Medulla oblongata (tissue), 1 donor: ENCODE measurements around the gene SNX10.
A peak's percentile ranks its signal among the peaks of the same experiment; 100 is the strongest.

Experiments
- DNase-seq: peaks from one replicate; pipeline ENCODE4 v3.0.0-alpha.2; 2015; ENCODE audit errors: extremely low spot score

The SNX10 gene

DNA sequence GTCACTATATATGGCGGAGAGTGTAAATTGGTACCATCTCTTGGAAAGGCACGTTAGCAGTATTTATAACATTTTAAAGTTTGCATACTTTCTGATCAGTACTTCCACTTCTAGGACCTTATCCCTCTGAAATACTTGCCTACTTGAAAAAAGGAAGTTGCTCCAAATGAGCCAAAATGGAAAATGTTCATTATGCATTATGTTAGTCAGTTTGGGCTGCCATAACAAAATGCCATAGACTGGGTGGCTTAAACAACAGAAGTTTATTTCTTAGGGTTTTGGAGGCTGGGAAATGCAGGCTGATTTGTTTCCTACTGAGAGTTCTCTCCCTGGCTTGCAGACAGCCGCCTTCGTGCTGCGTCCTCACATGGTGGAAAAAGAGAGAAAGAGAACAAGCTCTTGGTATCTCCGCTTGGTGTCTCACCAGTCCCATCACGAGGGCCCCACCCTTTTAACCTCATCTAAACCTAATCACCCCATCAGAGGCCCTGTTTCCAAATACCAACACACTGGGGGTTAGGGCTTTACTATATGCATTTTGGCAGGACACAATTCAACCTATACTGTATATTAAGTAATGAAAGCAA is 6.9 kb downstream of the SNX10 start:
- DNase-seq, result no peak

DNA sequence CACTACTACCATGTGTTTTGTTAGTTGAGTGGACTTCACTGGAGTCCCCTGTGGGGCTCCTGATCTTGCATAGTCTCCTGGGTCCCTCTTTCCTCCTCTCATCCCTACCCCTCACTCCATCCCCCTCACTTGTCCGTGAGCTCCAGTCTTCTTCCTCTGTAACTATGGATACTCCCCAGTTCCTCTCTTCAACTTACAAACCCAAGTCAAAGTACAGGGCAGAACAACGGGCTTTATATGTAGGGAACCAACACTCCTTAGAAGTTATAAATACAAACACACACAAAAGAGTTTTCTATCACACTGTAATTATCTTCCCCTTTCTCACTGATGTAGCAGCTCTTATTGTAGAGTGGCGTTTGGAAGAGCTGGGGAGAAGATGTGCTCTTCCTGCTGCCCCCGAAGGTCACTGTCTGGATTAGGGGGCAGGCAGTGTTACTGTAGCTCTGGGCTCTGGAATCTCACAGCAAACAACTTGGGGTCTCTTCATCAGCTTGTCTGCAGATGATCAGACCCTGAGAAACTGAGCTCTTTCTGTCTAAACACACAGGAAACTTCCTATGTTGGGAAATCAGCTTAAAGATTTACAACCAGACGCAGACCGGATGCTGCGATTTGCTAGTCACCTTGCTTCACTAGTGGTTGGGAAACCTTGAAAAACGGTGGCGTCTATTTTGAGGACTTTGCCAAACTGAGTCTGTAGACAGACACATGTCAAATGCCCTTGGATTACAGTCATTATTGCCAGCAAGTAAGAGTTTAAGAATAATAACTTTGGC is 13.6 kb downstream of the SNX10 start:
- peak; percentile 19 for DNase-seq

DNA sequence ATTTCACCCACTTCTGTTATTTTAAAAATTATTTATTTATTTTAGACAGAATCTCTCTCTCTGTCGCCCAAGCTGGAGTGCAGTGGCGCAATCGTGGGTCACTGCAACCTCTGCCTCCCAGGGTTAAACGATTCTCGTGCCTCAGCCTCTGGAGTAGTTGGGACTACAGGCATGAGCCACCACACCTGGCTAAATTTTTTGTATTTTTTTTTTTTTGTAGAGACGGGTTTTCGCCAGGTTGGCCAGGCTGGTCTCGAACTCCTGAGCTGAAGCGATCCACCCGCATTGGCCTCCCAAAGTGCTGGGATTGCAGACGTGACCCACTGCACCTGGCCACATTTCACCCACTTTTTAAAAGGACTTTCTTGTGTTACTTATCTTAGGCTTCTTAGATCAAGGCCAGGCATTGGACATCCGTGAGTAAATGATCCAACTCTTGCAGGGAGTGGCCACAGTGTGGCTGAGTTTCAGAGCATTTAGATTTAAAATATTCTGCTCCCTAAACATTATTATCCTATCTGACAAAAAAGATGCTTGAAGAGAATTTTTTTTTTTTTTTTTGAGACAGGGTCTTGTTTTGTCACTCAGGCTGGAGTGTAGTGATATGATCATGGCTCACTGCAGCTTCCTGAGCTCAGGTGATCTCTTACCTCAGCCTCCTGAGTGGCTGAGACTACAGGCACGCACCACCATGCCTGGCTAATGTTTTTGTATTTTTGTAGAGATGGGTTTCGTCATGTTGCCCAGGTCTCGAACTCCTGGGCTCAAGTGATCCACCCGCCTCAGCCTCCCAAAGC is 14.4 kb downstream of the SNX10 start:
- no peak for DNase-seq

DNA sequence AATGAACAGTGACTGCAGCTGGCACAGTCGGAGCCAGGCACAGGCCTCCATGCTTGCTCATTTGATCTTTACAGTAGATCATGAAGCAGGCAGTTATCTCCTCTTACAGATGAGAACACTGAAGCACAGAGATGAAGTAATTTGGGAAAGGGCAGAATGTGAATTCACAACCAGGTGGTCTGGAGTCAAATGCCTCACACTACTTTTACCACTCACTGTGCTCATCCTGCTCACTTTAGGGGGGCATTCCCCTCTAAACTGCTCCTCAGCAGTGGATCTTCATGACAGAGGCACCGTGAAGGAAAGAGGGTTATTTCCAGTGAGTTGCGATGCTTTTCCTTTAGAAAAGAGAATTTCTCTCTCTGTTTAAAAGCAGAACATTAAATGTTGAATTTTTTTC is 15.1 kb downstream of the SNX10 start:
- DNase-seq, result no peak

DNA sequence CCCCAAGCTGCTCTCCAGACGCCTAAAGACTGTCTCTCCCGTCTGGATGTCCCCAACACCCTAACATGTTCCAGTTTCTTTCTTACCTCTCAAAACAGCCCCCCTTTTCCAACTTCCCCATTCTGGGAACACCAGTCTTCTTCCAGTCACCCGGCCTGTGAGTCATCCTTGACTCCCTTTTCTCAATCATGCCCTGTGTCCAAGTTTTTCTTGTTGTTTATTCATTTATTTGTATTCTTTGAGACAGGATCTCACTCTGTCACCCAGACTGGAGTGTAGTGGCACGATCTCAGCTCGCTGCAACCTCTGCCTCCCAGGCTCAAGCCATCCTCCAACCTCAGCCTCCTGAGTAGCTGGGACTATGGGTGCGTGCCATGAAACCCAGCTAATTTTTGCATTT is 15.6 kb downstream of the SNX10 start:
- DNase-seq, result peak; percentile 57

DNA sequence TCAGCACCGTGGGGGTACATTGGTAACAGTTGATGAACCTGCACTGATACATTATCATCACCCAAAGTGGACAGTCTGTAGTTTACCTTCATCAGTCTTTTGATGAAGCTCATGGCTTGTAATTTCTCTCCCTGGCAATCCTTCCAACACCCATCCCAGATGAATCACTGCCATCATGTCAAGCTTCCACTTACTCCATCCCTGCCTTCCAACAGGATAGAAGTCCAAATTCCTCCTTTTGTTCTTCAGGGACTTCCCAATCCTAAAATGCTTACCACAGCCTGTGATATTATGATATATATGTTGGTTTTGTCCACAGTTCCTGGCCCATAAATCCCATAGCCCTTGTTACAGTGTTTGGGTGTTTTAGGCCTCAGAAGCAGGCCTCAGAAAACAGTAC is 16.1 kb downstream of the SNX10 start:
- no peak for DNase-seq

DNA sequence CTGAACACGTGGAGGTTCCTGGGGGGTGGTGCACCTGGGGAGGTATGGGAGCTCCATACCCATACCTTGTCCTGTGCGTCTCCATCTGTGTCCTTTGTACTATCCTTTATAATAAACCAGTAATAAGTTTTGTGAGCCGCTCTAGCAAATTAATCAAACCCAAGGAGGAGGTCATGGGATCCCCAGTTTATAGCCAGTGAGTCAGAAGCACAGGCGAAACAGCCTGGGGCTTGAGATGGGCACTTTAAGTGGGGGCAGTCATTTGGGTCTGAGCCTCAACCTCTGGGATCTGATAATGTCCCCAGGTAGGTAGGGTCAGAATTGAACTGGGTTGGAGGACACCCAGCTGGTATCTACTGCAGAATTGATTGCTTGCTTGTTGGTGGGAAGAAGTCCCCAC is 16.9 kb downstream of the SNX10 start:
- no peak for DNase-seq

DNA sequence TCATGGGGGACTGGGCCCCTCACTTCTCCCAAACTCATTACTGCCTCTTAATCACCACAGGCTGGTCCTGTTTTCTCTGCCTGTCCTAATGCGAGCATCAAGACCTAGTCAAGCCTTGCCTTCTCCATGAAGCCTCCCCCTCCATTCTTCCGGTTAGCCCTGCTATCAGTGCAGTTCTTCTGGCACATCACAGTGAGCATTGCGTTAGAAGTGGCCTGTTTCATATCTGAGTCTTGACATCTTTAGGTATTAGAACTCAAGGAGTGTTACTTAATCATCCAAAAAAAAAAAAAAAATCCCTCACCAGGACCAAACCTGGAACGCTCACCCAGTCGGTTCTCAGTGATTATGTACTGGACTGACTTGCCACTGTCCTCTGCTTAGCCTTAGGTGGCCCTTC is 17.4 kb downstream of the SNX10 start:
- no peak for DNase-seq

DNA sequence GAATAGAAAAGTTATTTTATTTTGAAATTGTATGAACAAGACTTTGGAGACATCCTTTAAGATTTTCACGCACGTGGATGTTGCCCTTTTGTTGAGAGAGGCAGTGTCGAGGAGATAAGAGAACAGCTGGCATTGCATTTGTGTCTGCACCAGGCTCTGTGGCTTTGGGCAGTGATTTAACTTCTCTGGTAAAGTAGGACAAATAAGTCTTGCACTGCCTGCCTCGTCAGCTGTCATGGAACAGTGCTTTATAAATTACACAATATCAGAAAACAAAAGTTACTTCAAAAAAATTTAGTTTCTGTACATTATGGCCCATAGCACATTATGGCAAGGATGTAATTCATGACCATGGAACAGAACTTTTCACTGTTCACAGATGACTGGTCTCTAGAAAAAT is 20.1 kb downstream of the SNX10 start:
- no peak for DNase-seq

DNA sequence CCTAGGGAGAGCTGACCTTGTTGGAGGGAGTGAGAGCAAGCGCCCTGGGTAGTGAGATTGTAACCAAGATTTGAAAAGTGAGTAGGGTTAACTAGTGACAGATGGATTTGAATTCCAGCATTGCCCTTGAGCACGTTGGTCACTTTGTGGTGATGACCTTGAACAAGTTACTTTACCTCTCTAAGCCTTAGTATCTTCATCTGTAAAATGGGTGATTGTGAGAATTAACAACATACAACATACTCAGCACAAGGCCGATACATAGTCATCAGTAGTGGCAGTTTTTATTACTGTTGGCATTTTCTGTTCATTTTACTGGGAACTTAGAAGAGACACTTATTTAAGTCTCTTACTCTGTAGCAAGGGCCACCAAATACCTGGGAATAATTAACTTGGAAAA is 25.5 kb downstream of the SNX10 start:
- no peak for DNase-seq

DNA sequence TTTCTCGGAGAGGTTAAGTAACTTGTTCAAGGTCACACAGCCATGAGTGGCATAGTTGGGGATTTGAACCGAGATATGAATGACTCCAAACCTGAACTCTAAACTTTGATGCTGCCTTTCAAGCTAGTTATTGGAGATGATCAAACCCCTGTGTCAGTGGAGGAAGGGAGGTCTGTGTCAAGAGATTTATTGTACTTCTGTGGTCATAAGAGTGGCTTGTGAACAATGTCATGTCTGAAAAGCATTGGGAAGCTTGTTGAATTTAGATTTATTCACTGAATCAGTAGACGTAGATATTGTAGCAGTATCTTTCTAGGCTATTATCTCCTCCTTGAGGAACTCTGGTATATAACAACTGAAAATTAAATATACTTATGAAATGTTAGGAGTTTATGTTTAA is 27.3 kb downstream of the SNX10 start:
- no peak for DNase-seq

DNA sequence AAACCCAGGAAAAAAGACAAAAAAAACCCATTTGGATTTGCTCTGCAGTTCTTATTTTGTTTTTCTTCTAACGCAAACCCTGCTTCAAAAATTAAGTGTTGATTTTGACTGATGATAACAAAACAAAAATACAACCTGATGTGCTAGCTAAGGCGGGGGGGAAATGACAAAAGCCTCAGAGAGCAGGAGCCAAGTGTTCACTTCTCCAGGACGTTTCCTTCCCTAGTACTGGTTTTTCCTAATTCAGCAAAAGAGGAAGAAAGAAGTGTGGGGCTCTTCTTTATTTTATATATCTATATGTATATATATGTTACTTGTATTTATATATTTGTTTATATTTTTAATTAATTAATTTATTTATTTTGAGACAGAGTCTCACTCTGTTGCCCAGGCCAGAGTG is 28.0 kb downstream of the SNX10 start:
- DNase-seq, result peak; percentile 50

DNA sequence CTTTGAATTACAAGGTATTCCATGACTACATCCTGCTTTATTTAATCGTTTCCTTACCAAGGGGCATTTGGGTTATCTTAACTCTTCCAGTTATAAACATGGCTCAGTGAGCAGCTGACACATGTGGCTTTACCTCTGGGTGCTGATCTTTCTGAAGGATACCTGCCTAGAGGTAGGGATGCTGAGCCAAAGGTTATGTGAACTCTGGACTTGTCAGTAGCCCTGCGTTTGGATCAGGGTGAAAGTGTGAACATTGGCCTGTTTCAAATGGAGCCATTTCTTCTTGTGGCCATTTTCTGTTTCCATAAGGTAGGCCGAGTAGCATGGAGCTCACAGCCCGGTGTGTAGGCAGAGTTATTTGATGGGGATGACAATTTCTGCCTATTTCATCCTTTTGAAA is 29.2 kb downstream of the SNX10 start:
- no peak for DNase-seq

DNA sequence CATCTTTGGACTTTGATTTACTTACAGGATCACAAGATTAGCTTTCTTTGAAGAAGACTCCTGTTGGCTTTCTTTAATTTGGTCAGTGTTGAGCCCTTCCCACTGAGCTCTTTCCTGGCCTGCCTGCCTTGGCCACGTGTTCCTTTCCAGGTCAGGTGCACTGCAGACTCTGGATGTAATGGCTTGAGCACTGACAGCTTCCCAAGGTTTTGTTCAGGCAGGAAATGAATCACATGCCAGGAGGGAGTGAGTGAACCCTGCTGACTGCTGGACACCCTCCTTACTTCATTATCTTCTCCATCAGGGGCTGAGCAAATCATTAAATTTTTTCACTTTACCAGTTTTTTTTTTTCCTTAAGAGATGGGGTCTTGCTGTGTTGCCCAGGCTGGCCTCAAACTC is 29.8 kb downstream of the SNX10 start:
- DNase-seq, result no peak

DNA sequence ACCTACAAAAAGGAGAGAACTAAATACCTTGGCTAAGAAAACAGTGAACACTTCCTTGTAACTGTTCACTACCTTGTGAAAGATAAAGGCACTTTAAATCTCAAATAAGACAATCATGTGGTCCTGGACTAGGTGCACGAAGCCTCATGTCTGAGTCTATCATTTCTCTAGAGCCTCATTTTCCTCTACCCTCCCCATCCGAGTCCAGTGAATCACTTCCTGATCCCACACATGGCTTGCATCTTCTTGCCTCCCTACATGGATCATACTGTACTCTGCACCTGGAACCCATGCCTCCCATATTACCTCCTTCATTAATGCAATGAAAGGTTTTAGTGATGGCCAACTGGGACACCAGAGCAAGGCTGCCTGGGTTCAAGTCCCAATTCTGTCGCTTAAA is 34.5 kb downstream of the SNX10 start:
- DNase-seq, result no peak

DNA sequence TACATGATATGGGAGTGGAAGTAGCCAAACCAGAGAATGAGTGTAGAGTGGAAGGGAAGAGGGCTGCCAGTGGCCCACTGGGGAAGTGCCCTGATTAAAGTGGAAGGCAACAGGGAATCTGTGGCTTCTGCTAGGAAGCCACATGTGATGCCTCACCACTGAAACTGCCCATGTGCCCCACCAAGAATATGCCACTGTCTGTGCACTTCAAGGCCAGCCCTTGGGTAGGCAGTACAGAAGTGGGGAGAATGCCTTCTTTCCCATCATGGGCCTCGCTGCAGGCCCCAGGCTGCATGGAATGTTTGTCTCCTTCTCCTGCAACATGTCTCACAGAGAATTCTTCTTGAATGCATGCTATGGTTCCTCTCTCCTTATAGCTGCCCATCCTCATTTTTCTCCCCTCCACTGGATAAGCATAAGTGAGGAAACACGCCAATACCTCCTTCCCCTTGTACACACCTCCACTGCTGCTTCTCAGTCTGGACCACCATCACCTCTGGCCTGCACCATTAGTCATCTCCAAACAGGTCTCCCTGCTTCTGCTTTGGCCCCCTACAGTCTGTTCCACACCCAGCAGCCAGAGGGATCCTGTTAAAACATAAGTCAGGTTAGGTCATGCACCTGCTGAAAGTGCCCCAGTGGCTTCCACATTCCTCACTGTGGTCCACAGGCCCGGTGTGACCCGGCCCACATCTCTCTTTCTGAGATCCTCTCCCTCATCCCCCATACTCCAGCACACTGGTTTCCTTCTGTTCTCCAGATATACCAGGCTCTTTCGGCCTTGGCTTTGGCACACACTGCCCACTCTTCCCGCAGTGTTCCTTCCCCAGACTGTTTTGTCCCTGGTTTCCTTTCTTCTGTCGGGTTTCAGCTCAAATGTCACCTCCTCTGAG is 37.1 kb downstream of the SNX10 start:
- peak; percentile 12 for DNase-seq

DNA sequence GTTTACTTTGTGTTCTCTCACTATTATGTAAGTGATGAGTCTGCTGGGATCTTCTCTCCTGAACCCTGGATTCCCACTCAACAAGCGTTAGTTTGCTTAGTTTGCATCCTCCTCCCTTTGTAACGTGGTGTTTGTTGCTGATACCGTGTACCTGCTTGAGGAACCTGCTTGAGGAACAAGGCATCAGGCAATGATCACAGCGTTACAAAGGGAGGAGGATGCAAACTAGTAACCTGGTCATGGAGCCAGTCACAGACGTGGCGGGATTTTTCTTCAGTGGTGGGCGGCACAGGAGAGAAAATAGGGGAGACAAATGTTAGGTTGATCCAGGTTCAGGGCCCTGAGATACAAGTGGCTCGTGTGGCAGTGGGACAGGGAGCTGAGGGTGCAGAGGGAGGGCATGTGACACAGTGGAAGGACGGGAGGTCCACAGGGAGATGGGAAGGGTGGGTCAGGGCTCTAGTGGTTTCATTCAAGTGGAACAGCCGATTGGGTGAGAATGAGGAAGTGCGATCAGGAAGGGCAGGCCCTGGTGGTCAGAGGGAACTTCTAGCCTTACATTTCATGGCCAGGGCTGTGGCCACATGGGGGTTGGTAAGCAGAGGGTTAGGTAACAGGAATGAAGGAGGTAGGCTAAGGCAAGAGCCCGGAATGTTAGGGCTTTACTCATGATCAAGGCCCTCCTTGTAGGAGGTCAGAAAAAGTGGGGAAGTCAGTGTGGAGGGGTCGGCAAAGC is 38.0 kb downstream of the SNX10 start:
- DNase-seq, result peak; percentile 39

DNA sequence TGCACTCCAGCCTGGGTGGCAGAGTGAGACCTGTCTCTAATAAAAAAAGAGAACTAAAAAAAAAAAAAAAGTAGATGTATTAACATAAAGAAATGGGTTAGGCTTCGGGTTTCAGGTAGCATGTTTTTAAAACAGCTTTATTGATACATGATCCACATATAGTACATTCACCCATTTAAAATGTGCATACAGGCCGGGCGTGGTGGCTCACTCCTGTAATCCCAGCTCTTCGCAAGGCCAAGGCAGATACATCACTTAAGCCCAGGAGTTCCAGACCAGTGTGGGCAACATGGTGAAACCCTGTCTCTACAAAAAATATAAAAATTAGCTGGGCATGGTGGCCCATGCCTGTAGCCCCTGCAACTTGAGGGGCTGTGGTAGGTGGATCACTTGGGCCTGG is 39.5 kb downstream of the SNX10 start:
- no peak for DNase-seq

DNA sequence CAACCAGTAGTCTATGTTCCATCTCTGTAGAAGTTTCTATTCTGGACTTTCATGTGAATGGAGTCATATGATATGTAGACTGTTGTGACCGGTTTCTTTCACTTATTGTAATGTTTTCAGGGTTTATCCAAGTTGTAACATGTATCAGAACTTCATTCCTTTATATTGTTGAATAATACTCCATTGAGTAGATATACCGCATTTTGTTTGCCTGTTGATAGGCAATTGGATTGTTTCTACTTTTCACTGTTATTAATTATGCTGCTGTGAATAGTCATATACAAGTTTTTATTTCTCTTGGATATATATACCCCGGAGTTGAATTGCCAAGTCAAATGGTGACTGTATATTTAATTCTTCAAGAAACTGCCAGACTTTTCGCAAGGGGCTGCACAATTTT is 40.1 kb downstream of the SNX10 start:
- DNase-seq, result no peak

DNA sequence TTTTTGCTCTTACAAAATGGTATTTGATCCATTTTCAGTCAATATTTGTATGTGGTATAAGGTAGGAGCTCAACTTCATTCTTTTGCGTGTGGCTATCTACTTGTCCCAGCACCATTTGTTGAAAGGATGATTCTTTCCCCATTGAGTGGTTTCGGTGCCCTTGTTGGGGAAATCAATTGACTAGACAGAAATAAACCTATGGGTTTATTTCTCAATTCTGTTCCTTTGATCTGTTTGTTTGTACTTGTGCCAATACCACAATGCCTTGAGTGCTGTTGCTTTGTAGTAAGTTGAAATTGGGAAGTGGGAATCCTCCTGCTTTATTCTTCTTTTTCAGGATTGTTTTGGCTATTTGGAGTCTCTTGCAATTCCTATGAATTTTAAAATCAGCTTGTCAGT is 41.0 kb downstream of the SNX10 start:
- peak; percentile 37 for DNase-seq

DNA sequence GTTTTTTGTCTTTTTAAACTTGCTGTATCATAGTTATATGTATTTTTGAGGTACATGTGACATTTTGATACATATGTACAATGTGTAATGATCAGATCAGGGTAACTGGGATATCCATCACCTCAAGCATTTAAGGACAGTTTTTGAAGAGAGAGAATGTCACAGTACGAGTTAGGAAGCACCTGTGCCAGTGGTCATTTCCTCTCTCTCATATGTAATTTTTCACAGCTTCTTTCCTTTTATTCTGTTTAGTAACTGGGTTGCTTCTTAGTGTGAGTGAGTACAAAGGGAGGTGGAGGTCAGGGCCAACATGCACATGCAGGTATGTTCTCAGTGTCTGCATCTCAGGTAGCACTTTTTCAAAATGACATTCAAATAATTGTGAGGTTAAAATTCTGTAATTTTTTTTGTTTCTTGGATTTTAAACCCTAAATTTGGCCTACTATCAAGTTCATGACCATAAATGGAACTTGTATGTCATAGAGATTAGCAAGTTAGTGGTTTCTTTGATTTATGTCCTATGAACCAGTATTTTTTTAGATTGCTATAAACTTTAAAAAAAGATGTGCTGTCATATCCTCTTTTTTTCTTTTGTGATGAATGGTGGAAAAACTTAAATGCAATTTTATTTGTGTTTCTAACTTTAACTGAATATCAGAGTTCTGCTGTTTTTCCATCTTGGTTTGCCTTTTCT is 42.7 kb downstream of the SNX10 start:
- DNase-seq, result no peak
